Sigmoid colon (tissue), 3 donors: ENCODE data around the gene TRERF1.
A peak's percentile ranks its signal among the peaks of the same experiment; 100 is the strongest.

ENCODE experiments used
- CTCF ChIP-seq, 4 experiments: fragments of 450-650 bp in 3 of 4; fragments of 200-600 bp in 1 of 4; IDR thresholded peaks; one replicate each; pipeline ENCODE4 v1.5.1; 2016 to 2019; ENCODE audit warnings: antibody characterized with exemption in 4 of 4, mild to moderate bottlenecking in 3 of 4, moderate library complexity in 2 of 4
- POLR2A ChIP-seq, 2 donors: fragments of 450-650 bp; IDR thresholded peaks; one replicate each; pipeline ENCODE4 v1.6.1; 2016; ENCODE audit warnings: antibody characterized with exemption in 2 of 2, mild to moderate bottlenecking in 2 of 2, moderate library complexity in 2 of 2

- TF ChIP-seq POLR2A (IDR thresholded peaks at IDR 0.05) (peak; percentile 86 to 92), CTCF (IDR thresholded peaks at IDR 0.05) (no peak)
Measured at GRCh38 chr6:42217519-42218367, 234.0 kb downstream of the TRERF1 start, which contains the start of gene MRPS10.
